ENCODE measurements around the gene CPNE8.

CPNE8 gene

GRCh38 chr12:38895446-38895845 is 9.9 kb downstream of the CPNE8 start:
- no peak for DNase-seq (ENCODE audit: low spot score)

- no peak for DNase-seq (ENCODE audit: low spot score)
These were observed 12.4 kb downstream of the CPNE8 start for GRCh38 chr12:38892976-38893375.

GRCh38 chr12:38892087-38892786 is 13.2 kb downstream of the CPNE8 start:
- no peak for DNase-seq (ENCODE audit: low spot score)

- no peak for DNase-seq (ENCODE audit: low spot score)
These were observed 15.1 kb downstream of the CPNE8 start for GRCh38 chr12:38890102-38890855.

- DNase-seq (ENCODE audit: low spot score), result no peak
These were observed 16.0 kb downstream of the CPNE8 start for GRCh38 chr12:38889297-38889815.

GRCh38 chr12:38887770-38888169 is 17.6 kb downstream of the CPNE8 start:
- no peak for DNase-seq (ENCODE audit: low spot score)

GRCh38 chr12:38886931-38887330 is 18.5 kb downstream of the CPNE8 start:
- no peak for DNase-seq (ENCODE audit: low spot score)

GRCh38 chr12:38886064-38886463 is 19.3 kb downstream of the CPNE8 start:
- peak; percentile 15 for DNase-seq (ENCODE audit: low spot score)

- DNase-seq (ENCODE audit: low spot score), result no peak
These were observed 20.7 kb downstream of the CPNE8 start for GRCh38 chr12:38884666-38885065.

- DNase-seq (ENCODE audit: low spot score), result no peak
These were observed 21.7 kb downstream of the CPNE8 start for GRCh38 chr12:38883629-38884134.

GRCh38 chr12:38880288-38880687 is 25.1 kb downstream of the CPNE8 start:
- DNase-seq (ENCODE audit: low spot score), result no peak

GRCh38 chr12:38878986-38879385 is 26.4 kb downstream of the CPNE8 start:
- no peak for DNase-seq (ENCODE audit: low spot score)

GRCh38 chr12:38878333-38878705 is 27.1 kb downstream of the CPNE8 start:
- no peak for DNase-seq (ENCODE audit: low spot score)

- DNase-seq (ENCODE audit: low spot score), result peak; percentile 3
These were observed 29.7 kb downstream of the CPNE8 start for GRCh38 chr12:38875586-38876228.

- no peak for DNase-seq (ENCODE audit: low spot score)
These were observed 32.8 kb downstream of the CPNE8 start for GRCh38 chr12:38872561-38872960.

GRCh38 chr12:38872156-38872555 is 33.2 kb downstream of the CPNE8 start:
- DNase-seq (ENCODE audit: low spot score), result no peak

GRCh38 chr12:38869036-38869435 is 36.4 kb downstream of the CPNE8 start:
- DNase-seq (ENCODE audit: low spot score), result no peak

- no peak for DNase-seq (ENCODE audit: low spot score)
These were observed 54.9 kb downstream of the CPNE8 start for GRCh38 chr12:38850461-38850860.

- DNase-seq (ENCODE audit: low spot score), result no peak
These were observed 58.1 kb downstream of the CPNE8 start for GRCh38 chr12:38847247-38847646.

GRCh38 chr12:38844267-38844666 is 61.1 kb downstream of the CPNE8 start:
- DNase-seq (ENCODE audit: low spot score), result no peak

- DNase-seq (ENCODE audit: low spot score), result no peak
These were observed 67.1 kb downstream of the CPNE8 start for GRCh38 chr12:38838056-38838850.

GRCh38 chr12:38831715-38832114 is 73.7 kb downstream of the CPNE8 start:
- DNase-seq (ENCODE audit: low spot score), result no peak

All from COLO829 (cell line).